Fibroblast of lung (primary cell): ENCODE measurements around the gene NR3C2. TPM values are rescaled to one million over a fixed set of nuclear protein-coding genes. Genes with fewer than 3 reads are reported as not detected.

ENCODE experiments used
- DNase-seq, 2 donors: peaks; one replicate each; pipeline versions ENCODE4 v3.0.0 to v3.0.0-alpha.2; 2010; ENCODE audit warnings: low read depth in 2 of 2
- H2AFZ ChIP-seq: 2 replicates; pipeline ENCODE4 v1.5.1; 2012; ENCODE audit warnings: low read length, control low read depth, inconsistent platforms
- H3K27ac ChIP-seq: 2 replicates; pipeline ENCODE4 v1.5.1; 2011; ENCODE audit warnings: low read length, control low read depth; ENCODE audit not compliant: insufficient read depth
- H3K27me3 ChIP-seq: 2 replicates; pipeline ENCODE4 v1.5.1; 2011; ENCODE audit warnings: mild to moderate bottlenecking, low read length; ENCODE audit not compliant: control insufficient read depth, insufficient read depth
- H3K36me3 ChIP-seq: 2 replicates; pipeline ENCODE4 v1.5.1; 2011; ENCODE audit warnings: low read length; ENCODE audit not compliant: control insufficient read depth, insufficient read depth
- H3K4me1 ChIP-seq: 2 replicates; pipeline ENCODE4 v1.5.1; 2011; ENCODE audit warnings: low read length; ENCODE audit not compliant: control insufficient read depth, insufficient read depth; ENCODE audit errors: extremely low read depth
- H3K4me2 ChIP-seq: 2 replicates; pipeline ENCODE4 v1.5.1; 2011; ENCODE audit warnings: low read length, control low read depth; ENCODE audit not compliant: insufficient read depth; ENCODE audit errors: extremely low read depth
- H3K4me3 ChIP-seq, 4 experiments: fragments of 200-600 bp in 1 of 4; sonication (generic) in 1 of 4; replicated peaks in 1 of 4; 2 replicates each; pipeline ENCODE4 v1.5.1; 2011 to 2016; ENCODE audit warnings: low read length in 4 of 4, low read depth in 3 of 4, mild to moderate bottlenecking in 3 of 4, control low read depth in 2 of 4, inconsistent platforms in 1 of 4, mixed read lengths in 1 of 4; ENCODE audit not compliant: insufficient read depth in 1 of 4; ENCODE audit errors: control extremely low read depth in 1 of 4
- H3K79me2 ChIP-seq: 2 replicates; pipeline ENCODE4 v1.5.1; 2012; ENCODE audit warnings: mild to moderate bottlenecking, low read length, inconsistent platforms; ENCODE audit not compliant: control insufficient read depth, insufficient read depth
- H3K9ac ChIP-seq: 2 replicates; pipeline ENCODE4 v1.5.1; 2011; ENCODE audit warnings: mild to moderate bottlenecking, low read length, control low read depth; ENCODE audit not compliant: insufficient read depth
- H3K9me3 ChIP-seq: 2 replicates; pipeline ENCODE4 v1.5.1; 2012; ENCODE audit warnings: low read depth, low read length; ENCODE audit not compliant: control insufficient read depth, insufficient read depth
- H4K20me1 ChIP-seq: 2 replicates; pipeline ENCODE4 v1.5.1; 2011; ENCODE audit warnings: low read length; ENCODE audit not compliant: control insufficient read depth, insufficient read depth; ENCODE audit errors: extremely low read depth
- EZH2 ChIP-seq: IDR thresholded peaks from 2 replicates; pipeline ENCODE4 v1.5.1; 2012; ENCODE audit warnings: low read length, control low read depth, mild to moderate bottlenecking; ENCODE audit errors: missing control alignments
- polyA plus RNA-seq, 2 donors: library from polyadenylated mRNA; depleted of rRNA in 1 of 2; stranded (reverse) in 1 of 2; unstranded in 1 of 2; fragments of >200 nt; gene quantifications; 2 replicates each; pipeline ENCODE4 v1.2.1, GENCODE V29; 2011 to 2012; ENCODE audit warnings: missing spikeins in 1 of 2
- total RNA-seq: library from RNA; depleted of rRNA; stranded (reverse); fragments of >200 nt; gene quantifications from 2 replicates; pipeline ENCODE4 v1.2.1, GENCODE V29; 2014
- TF ChIP-seq, protein P1 (sequence below), 2 donors: IDR thresholded peaks in 1 of 2; conservative IDR thresholded peaks in 1 of 2; 1 replicate in 1 of 2; 2 replicates in 1 of 2; pipeline ENCODE4 v1.5.1; 2011 to 2012; ENCODE audit warnings: low read length in 2 of 2, control low read depth in 1 of 2, inconsistent platforms in 1 of 2, low read depth in 1 of 2, mild to moderate bottlenecking in 1 of 2

Gene NR3C2
- total and polyA plus RNA-seq, 2 donors (not counting 1 experiment from before 2014, with no cell fraction given): 1.9 to 7.4 TPM

GRCh38 chr4:148061795-148062194, 380.4 kb downstream of the NR3C2 start:
- Histone ChIP-seq H4K20me1 (no peaks in the 10 kb centered on the region), H3K36me3 (peaks cover 3% of the 10 kb centered on the region), H3K9ac (no peak overlapping the region), H2AFZ (no peak overlapping the region), H3K27me3 (no peaks in the 10 kb centered on the region), H3K4me3 (no peak overlapping the region), H3K9me3 (no peaks in the 10 kb centered on the region), H3K27ac (no peak overlapping the region), H3K4me2 (no peak overlapping the region), H3K79me2 (peaks cover 2% of the 10 kb centered on the region), H3K4me1 (no peaks in the 10 kb centered on the region)
- TF ChIP-seq, protein P1, sequence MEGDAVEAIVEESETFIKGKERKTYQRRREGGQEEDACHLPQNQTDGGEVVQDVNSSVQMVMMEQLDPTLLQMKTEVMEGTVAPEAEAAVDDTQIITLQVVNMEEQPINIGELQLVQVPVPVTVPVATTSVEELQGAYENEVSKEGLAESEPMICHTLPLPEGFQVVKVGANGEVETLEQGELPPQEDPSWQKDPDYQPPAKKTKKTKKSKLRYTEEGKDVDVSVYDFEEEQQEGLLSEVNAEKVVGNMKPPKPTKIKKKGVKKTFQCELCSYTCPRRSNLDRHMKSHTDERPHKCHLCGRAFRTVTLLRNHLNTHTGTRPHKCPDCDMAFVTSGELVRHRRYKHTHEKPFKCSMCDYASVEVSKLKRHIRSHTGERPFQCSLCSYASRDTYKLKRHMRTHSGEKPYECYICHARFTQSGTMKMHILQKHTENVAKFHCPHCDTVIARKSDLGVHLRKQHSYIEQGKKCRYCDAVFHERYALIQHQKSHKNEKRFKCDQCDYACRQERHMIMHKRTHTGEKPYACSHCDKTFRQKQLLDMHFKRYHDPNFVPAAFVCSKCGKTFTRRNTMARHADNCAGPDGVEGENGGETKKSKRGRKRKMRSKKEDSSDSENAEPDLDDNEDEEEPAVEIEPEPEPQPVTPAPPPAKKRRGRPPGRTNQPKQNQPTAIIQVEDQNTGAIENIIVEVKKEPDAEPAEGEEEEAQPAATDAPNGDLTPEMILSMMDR (conservative IDR thresholded peaks at IDR 0.05 in 1 of 2, IDR thresholded peaks at IDR 0.05 in 1 of 2; ENCODE audit: low read depth in 1 of 2, low read length in 2 of 2): no peak
- TF ChIP-seq EZH2: no peak
- DNase-seq: no peak

DNA sequence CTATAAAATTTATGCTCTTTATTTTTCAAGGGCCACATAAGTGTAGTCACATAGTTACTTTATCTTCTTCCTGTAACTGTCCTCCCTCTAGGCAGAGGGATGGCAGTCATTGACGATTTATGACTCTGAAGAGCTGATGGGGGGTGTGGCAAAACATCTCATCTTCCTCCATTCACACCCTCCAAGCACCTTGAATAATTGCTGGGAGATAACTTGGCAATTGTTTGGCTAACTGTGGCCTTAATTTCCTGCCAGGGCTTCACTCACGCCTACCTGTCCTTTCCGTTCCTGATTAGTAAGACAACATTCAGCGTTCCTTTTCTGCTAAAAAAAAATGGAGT, 381.1 kb downstream of the NR3C2 start:
- H2AFZ ChIP-seq: no peak overlapping the region
- H3K4me2 ChIP-seq: no peak overlapping the region
- no peak overlapping the region for H3K9ac ChIP-seq
- no peaks in the 10 kb centered on the region for H4K20me1 ChIP-seq
- no peaks in the 10 kb centered on the region for H3K27me3 ChIP-seq
- no peaks in the 10 kb centered on the region for H3K4me1 ChIP-seq
- no peaks in the 10 kb centered on the region for H3K9me3 ChIP-seq
- no peak for DNase-seq
- H3K4me3 ChIP-seq: no peak overlapping the region
- no peak for TF ChIP-seq EZH2
- TF ChIP-seq, protein P1 (conservative IDR thresholded peaks at IDR 0.05 in 1 of 2, IDR thresholded peaks at IDR 0.05 in 1 of 2; ENCODE audit: low read depth in 1 of 2, low read length in 2 of 2): no peak
- H3K79me2 ChIP-seq: peaks cover 2% of the 10 kb centered on the region
- no peak overlapping the region for H3K27ac ChIP-seq
- H3K36me3 ChIP-seq: peaks cover 3% of the 10 kb centered on the region

- H3K9me3 ChIP-seq: no peaks in the 10 kb centered on the region
- H3K4me1 ChIP-seq: no peaks in the 10 kb centered on the region
- no peak overlapping the region for H3K4me3 ChIP-seq
- H3K79me2 ChIP-seq: peaks cover 2% of the 10 kb centered on the region
- no peaks in the 10 kb centered on the region for H3K27me3 ChIP-seq
- H3K9ac ChIP-seq: no peak overlapping the region
- H4K20me1 ChIP-seq: no peaks in the 10 kb centered on the region
- peaks cover 3% of the 10 kb centered on the region for H3K36me3 ChIP-seq
- TF ChIP-seq EZH2: no peak
- TF ChIP-seq, protein P1 (conservative IDR thresholded peaks at IDR 0.05 in 1 of 2, IDR thresholded peaks at IDR 0.05 in 1 of 2; ENCODE audit: low read depth in 1 of 2, low read length in 2 of 2): no peak
- DNase-seq: no peak
- no peak overlapping the region for H3K4me2 ChIP-seq
- H2AFZ ChIP-seq: no peak overlapping the region
- no peak overlapping the region for H3K27ac ChIP-seq
Measured at GRCh38 chr4:148060264-148061140, 381.7 kb downstream of the NR3C2 start.
